GM18520 (cell line): ENCODE measurements around the gene THUMPD1.
A peak's percentile ranks its signal among the peaks of the same experiment; 100 is the strongest.
"Not testable (repeated sequence)": the region's sequence is repeated elsewhere in the genome, so short reads cannot be mapped to it uniquely, and the experiment has no call there.

Experiments
- ATAC-seq: cut with Tn5 transposase; IDR thresholded peaks from one replicate; pipeline ENCODE4 v1.9.1; 2021; ENCODE audit not compliant: unreplicated experiment

THUMPD1 gene

GRCh38 chr16:20749474-20749873 is 7.9 kb upstream of the THUMPD1 start:
- ATAC-seq = no peak

GRCh38 chr16:20747030-20747816 is 5.6 kb upstream of the THUMPD1 start:
- ATAC-seq = no peak

GRCh38 chr16:20746461-20746860 is 4.8 kb upstream of the THUMPD1 start:
- no peak for ATAC-seq

- ATAC-seq = no peak
Measured at GRCh38 chr16:20744922-20745440, 3.4 kb upstream of the THUMPD1 start.

GRCh38 chr16:20743591-20743990 is 2.0 kb upstream of the THUMPD1 start:
- ATAC-seq = no peak

GRCh38 chr16:20740901-20741521 is 607 bp downstream of the THUMPD1 start:
- ATAC-seq = peak; percentile 61

- ATAC-seq = no peak
Measured at GRCh38 chr16:20740007-20740883, 1.4 kb downstream of the THUMPD1 start.

GRCh38 chr16:20735490-20735889 is 6.1 kb downstream of the THUMPD1 start:
- no peak for ATAC-seq

GRCh38 chr16:20734782-20735181 is 6.8 kb downstream of the THUMPD1 start:
- ATAC-seq = no peak

GRCh38 chr16:20734056-20734455 is 7.6 kb downstream of the THUMPD1 start:
- no peak for ATAC-seq

- no peak for ATAC-seq
Measured at GRCh38 chr16:20729141-20729540, 12.5 kb downstream of the THUMPD1 start.

GRCh38 chr16:20727181-20727580 is 14.4 kb downstream of the THUMPD1 start:
- ATAC-seq = no peak

GRCh38 chr16:20726661-20727060 is 15.0 kb downstream of the THUMPD1 start:
- no peak for ATAC-seq

GRCh38 chr16:20720251-20720650 is 21.4 kb downstream of the THUMPD1 start:
- ATAC-seq = no peak

GRCh38 chr16:20717718-20718117 is 23.9 kb downstream of the THUMPD1 start:
- not testable (repeated sequence) for ATAC-seq

- no peak for ATAC-seq
Measured at GRCh38 chr16:20711277-20711911, 30.2 kb downstream of the THUMPD1 start.

- not testable (repeated sequence) for ATAC-seq
Measured at GRCh38 chr16:20708129-20708528, 33.5 kb downstream of the THUMPD1 start.

- no peak for ATAC-seq
Measured at GRCh38 chr16:20707461-20707860, 34.2 kb downstream of the THUMPD1 start.

GRCh38 chr16:20705972-20706371 is 35.6 kb downstream of the THUMPD1 start:
- not testable (repeated sequence) for ATAC-seq

GRCh38 chr16:20704281-20704680 is 37.3 kb downstream of the THUMPD1 start:
- no peak for ATAC-seq

GRCh38 chr16:20701692-20702091 is 39.9 kb downstream of the THUMPD1 start:
- ATAC-seq = not testable (repeated sequence)
